H9 (cell line): Measurements from ENCODE around the gene KLHL13. TPM values are rescaled to one million over a fixed set of nuclear protein-coding genes. Genes with fewer than 3 reads are reported as not detected.
"Not testable (repeated sequence)": the region's sequence is repeated elsewhere in the genome, so short reads cannot be mapped to it uniquely, and the experiment has no call there.

ENCODE experiments used
- DNase-seq: peaks from one replicate; pipeline ENCODE4 v3.0.0-alpha.2; 2017
- H2AFZ ChIP-seq: one replicate; pipeline ENCODE4 v1.6.1; 2013; ENCODE audit warnings: mild to moderate bottlenecking, low read length, control low read depth, moderate library complexity
- H2AK5ac ChIP-seq: 2 replicates; pipeline ENCODE4 v1.6.1; 2013; ENCODE audit warnings: low read length, control low read depth, mixed read lengths; ENCODE audit not compliant: insufficient read length
- H2BK120ac ChIP-seq: one replicate; pipeline ENCODE4 v1.6.1; 2013; ENCODE audit warnings: low read depth, mild to moderate bottlenecking, low read length, control low read depth, inconsistent platforms; ENCODE audit not compliant: poor library complexity, severe bottlenecking
- H2BK12ac ChIP-seq: 2 replicates; pipeline ENCODE4 v1.6.1; 2013; ENCODE audit warnings: low read length, control low read depth, mixed read lengths, low read depth; ENCODE audit not compliant: insufficient read length
- H2BK15ac ChIP-seq: 2 replicates; pipeline ENCODE4 v1.6.1; 2013; ENCODE audit warnings: low read depth, low read length, control low read depth
- H2BK20ac ChIP-seq: one replicate; pipeline ENCODE4 v1.6.1; 2013; ENCODE audit warnings: low read depth, mild to moderate bottlenecking, low read length, control low read depth, inconsistent platforms; ENCODE audit not compliant: poor library complexity, severe bottlenecking
- H2BK5ac ChIP-seq: 2 replicates; pipeline ENCODE4 v1.6.1; 2013; ENCODE audit warnings: low read length, control low read depth, mixed read lengths; ENCODE audit not compliant: insufficient read length
- H3K14ac ChIP-seq: 2 replicates; pipeline ENCODE4 v1.6.1; 2013; ENCODE audit warnings: low read length, control low read depth; ENCODE audit not compliant: insufficient read depth
- H3K18ac ChIP-seq: 2 replicates; pipeline ENCODE4 v1.6.1; 2013; ENCODE audit warnings: low read depth, mild to moderate bottlenecking, mixed read lengths, low read length, control low read depth; ENCODE audit not compliant: insufficient read length
- H3K23ac ChIP-seq: 2 replicates; pipeline ENCODE4 v1.6.1; 2013; ENCODE audit warnings: low read length, control low read depth, mixed read lengths, low read depth; ENCODE audit not compliant: insufficient read length
- H3K23me2 ChIP-seq: 2 replicates; pipeline ENCODE4 v1.6.1; 2013; ENCODE audit warnings: low read depth, mild to moderate bottlenecking, mixed read lengths, low read length, control low read depth; ENCODE audit not compliant: insufficient read length, poor library complexity, severe bottlenecking
- H3K27ac ChIP-seq: 2 replicates; pipeline ENCODE4 v1.5.1; 2013; ENCODE audit warnings: low read length, control low read depth, mixed read lengths, low read depth; ENCODE audit not compliant: insufficient read length
- H3K27me3 ChIP-seq: 2 replicates; pipeline ENCODE4 v1.6.1; 2013; ENCODE audit warnings: low read length, control low read depth, inconsistent platforms; ENCODE audit not compliant: insufficient read depth
- H3K4ac ChIP-seq: 2 replicates; pipeline ENCODE4 v1.6.1; 2013; ENCODE audit warnings: low read depth, mild to moderate bottlenecking, control low read depth, inconsistent platforms, low read length, moderate library complexity
- H3K4me1 ChIP-seq: 2 replicates; pipeline ENCODE4 v1.6.1; 2013; ENCODE audit warnings: low read length, control low read depth, inconsistent platforms; ENCODE audit not compliant: insufficient read depth
- H3K4me2 ChIP-seq: 2 replicates; pipeline ENCODE4 v1.6.1; 2013; ENCODE audit warnings: low read length, control low read depth, mixed read lengths; ENCODE audit not compliant: insufficient read length, insufficient read depth
- H3K56ac ChIP-seq: 2 replicates; pipeline ENCODE4 v1.6.1; 2013; ENCODE audit warnings: low read depth, mild to moderate bottlenecking, mixed read lengths, low read length, control low read depth; ENCODE audit not compliant: insufficient read length
- H3K79me1 ChIP-seq: 2 replicates; pipeline ENCODE4 v1.6.1; 2013; ENCODE audit warnings: low read depth, mild to moderate bottlenecking, moderate library complexity, low read length, control low read depth, inconsistent platforms; ENCODE audit not compliant: insufficient read depth, poor library complexity, severe bottlenecking
- H3K79me2 ChIP-seq: 2 replicates; pipeline ENCODE4 v1.6.1; 2013; ENCODE audit warnings: low read length, control low read depth, inconsistent platforms; ENCODE audit not compliant: insufficient read depth
- H3K9ac ChIP-seq: 2 replicates; pipeline ENCODE4 v1.6.1; 2013; ENCODE audit warnings: low read length, control low read depth, mixed read lengths; ENCODE audit not compliant: insufficient read length; ENCODE audit errors: extremely low read depth
- H3K9me3 ChIP-seq: one replicate; pipeline ENCODE4 v1.6.1; 2013; ENCODE audit warnings: low read depth, low read length, inconsistent platforms; ENCODE audit not compliant: control insufficient read depth
- H3T11ph ChIP-seq: one replicate; pipeline ENCODE4 v1.6.1; 2013; ENCODE audit warnings: mild to moderate bottlenecking, low read length, control low read depth, inconsistent platforms
- H4K20me1 ChIP-seq: one replicate; pipeline ENCODE4 v1.6.1; 2013; ENCODE audit not compliant: control insufficient read depth, insufficient read length, insufficient read depth
- H4K5ac ChIP-seq: 2 replicates; pipeline ENCODE4 v1.6.1; 2013; ENCODE audit warnings: low read depth, mild to moderate bottlenecking, mixed read lengths, low read length, control low read depth; ENCODE audit not compliant: insufficient read length
- H4K8ac ChIP-seq: replicated peaks from 2 replicates; pipeline ENCODE4 v1.6.1; 2013; ENCODE audit warnings: low read length, control low read depth, mixed read lengths, low read depth; ENCODE audit not compliant: insufficient read length
- H4K91ac ChIP-seq: 2 replicates; pipeline ENCODE4 v1.6.1; 2013; ENCODE audit warnings: low read depth, mild to moderate bottlenecking, moderate library complexity, mixed read lengths, low read length, control low read depth; ENCODE audit not compliant: insufficient read length
- H3K27ac Mint-ChIP-seq, 3 experiments: 2 replicates in 2 of 3; 3 replicates in 1 of 3; pipeline ENCODE4 v1.8.0; 2020 to 2021; ENCODE audit warnings: mixed read lengths in 3 of 3, mild to moderate bottlenecking in 1 of 3, moderate library complexity in 1 of 3
- H3K27me3 Mint-ChIP-seq: 2 replicates; pipeline ENCODE4 v1.8.0; 2021; ENCODE audit warnings: low read depth, mild to moderate bottlenecking, moderate library complexity, mixed read lengths
- H3K36me3 Mint-ChIP-seq, 3 experiments: 2 replicates in 2 of 3; 3 replicates in 1 of 3; pipeline ENCODE4 v1.8.0; 2020 to 2021; ENCODE audit warnings: low read depth in 3 of 3, mixed read lengths in 3 of 3; ENCODE audit not compliant: insufficient read depth in 1 of 3
- H3K4me1 Mint-ChIP-seq, 2 experiments: 2 replicates each; pipeline ENCODE4 v1.8.0; 2020; ENCODE audit warnings: mixed read lengths in 2 of 2
- H3K4me3 Mint-ChIP-seq, 2 experiments: 2 replicates in 1 of 2; 3 replicates in 1 of 2; pipeline ENCODE4 v1.8.0; 2020 to 2021; ENCODE audit warnings: mild to moderate bottlenecking in 2 of 2, mixed read lengths in 2 of 2, moderate library complexity in 1 of 2
- H3K9me3 Mint-ChIP-seq, 2 experiments: 2 replicates in 1 of 2; 3 replicates in 1 of 2; pipeline ENCODE4 v1.8.0; 2020; ENCODE audit warnings: mild to moderate bottlenecking in 2 of 2, mixed read lengths in 2 of 2, moderate library complexity in 1 of 2
- CTCF ChIP-seq: fragments of 200-600 bp; sonication (generic); conservative IDR thresholded peaks from 3 replicates; pipeline ENCODE4 v1.8.0; 2021; ENCODE audit warnings: antibody characterized with exemption, mild to moderate bottlenecking
- WGBS: extraction: QIAGEN DNeasy Blood & Tissue Kit; methylation state at CpG from one replicate; pipeline ENCODE4 v1.1.7; 2013; ENCODE audit warnings: missing lambda C conversion rate, low lambda C conversion rate, mixed read lengths; ENCODE audit not compliant: insufficient read length; ENCODE audit errors: extremely low coverage; 5-methylcytosine and 5-hydroxymethylcytosine counted together
- total RNA-seq: library from RNA; stranded (reverse); gene quantifications from 2 replicates; pipeline ENCODE4 v1.2.1, GENCODE V29; 2021

Gene KLHL13
- total RNA-seq, 1 experiment from 2014 or later: 4.1 TPM

DNA sequence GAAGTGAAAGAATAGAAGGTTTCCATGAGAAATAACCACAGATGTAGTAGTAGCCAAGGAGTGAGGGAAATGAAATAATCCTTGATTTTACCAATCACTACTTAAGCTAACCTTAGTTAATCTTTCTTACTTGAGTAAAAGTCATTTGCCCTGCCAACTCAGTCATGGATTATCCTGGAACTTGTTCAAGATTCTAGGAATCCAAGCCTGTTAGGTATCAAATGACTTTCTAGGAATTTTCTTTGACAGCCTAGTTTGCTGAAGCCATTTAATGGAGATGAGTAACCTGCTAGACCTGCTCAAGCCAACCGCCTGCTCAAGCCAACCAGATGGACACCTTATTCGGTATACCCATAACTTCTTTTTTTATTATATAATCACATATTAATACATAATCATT lies 180.5 kb downstream of the KLHL13 start:
- H3K9ac ChIP-seq: no peak overlapping the region
- H2AFZ ChIP-seq: no peak overlapping the region
- H3K4me1 Mint-ChIP-seq: no peaks in the 10 kb centered on the region
- H3K4me1 ChIP-seq: no peaks in the 10 kb centered on the region
- no peak overlapping the region for H3K14ac ChIP-seq
- H4K91ac ChIP-seq: no peak overlapping the region
- H2BK15ac ChIP-seq: no peak overlapping the region
- no peaks in the 10 kb centered on the region; a peak in 1 of 7 replicates for H3K36me3 Mint-ChIP-seq
- peaks cover 10 to 53% of the 10 kb centered on the region in 2 experiments for H3K9me3 Mint-ChIP-seq
- H3K27me3 Mint-ChIP-seq: peaks cover 2% of the 10 kb centered on the region; the same call in 1 of the 2 replicates
- no peak overlapping the region for H2BK20ac ChIP-seq
- H3K4me2 ChIP-seq: no peak overlapping the region
- no peak overlapping the region for H2BK5ac ChIP-seq
- H3K23ac ChIP-seq: no peak overlapping the region
- TF ChIP-seq CTCF: no peak
- no peaks in the 10 kb centered on the region for H3K23me2 ChIP-seq
- H3K9me3 ChIP-seq: no peaks in the 10 kb centered on the region
- no peak overlapping the region for H3K56ac ChIP-seq
- H2BK12ac ChIP-seq: no peak overlapping the region
- no peak overlapping the region for H2AK5ac ChIP-seq
- H3K79me2 ChIP-seq: no peaks in the 10 kb centered on the region
- H3K27ac ChIP-seq: no peak overlapping the region
- 100% methylated on average over 1 of the region's 2 CpGs for WGBS
- no peak overlapping the region for H3K18ac ChIP-seq
- H3K4me3 Mint-ChIP-seq: no peak overlapping the region
- H4K8ac ChIP-seq: no peak overlapping the region
- H4K5ac ChIP-seq: no peak overlapping the region
- no peak overlapping the region for H3K27ac Mint-ChIP-seq
- H3T11ph ChIP-seq: no peak overlapping the region
- no peak for DNase-seq
- H4K20me1 ChIP-seq: no peaks in the 10 kb centered on the region
- H3K27me3 ChIP-seq: no peaks in the 10 kb centered on the region
- no peak overlapping the region for H2BK120ac ChIP-seq
- no peak overlapping the region for H3K4ac ChIP-seq
- H3K79me1 ChIP-seq: no peaks in the 10 kb centered on the region

- not testable (repeated sequence) for H3K14ac ChIP-seq, H2BK5ac ChIP-seq, H4K5ac ChIP-seq, H2BK20ac ChIP-seq, H3K4me2 ChIP-seq, H3K56ac ChIP-seq, H3K9ac ChIP-seq, H3K79me2 ChIP-seq, H3K4me1 ChIP-seq, H3K79me1 ChIP-seq, H2BK12ac ChIP-seq, H3K4me1 Mint-ChIP-seq, H3K36me3 Mint-ChIP-seq, H2AK5ac ChIP-seq, H4K20me1 ChIP-seq, H3K9me3 ChIP-seq, H4K91ac ChIP-seq, DNase-seq, H3K27me3 Mint-ChIP-seq, H3K18ac ChIP-seq, H3T11ph ChIP-seq, H3K4ac ChIP-seq, H3K4me3 Mint-ChIP-seq, H4K8ac ChIP-seq, H2AFZ ChIP-seq, H3K23ac ChIP-seq, H2BK15ac ChIP-seq, H3K23me2 ChIP-seq, H3K27me3 ChIP-seq, H2BK120ac ChIP-seq, H3K27ac Mint-ChIP-seq, H3K27ac ChIP-seq
- H3K9me3 Mint-ChIP-seq: peaks cover 0 to 61% of the 10 kb centered on the region in 2 experiments; a peak in 3 of 5 replicates
Observed at GRCh38 chrX:117930116-117930515, 186.5 kb downstream of the KLHL13 start.
